ENCODE measurements around the gene ANXA11. TPM values are rescaled to one million over a fixed set of nuclear protein-coding genes. Genes with fewer than 3 reads are reported as not detected.

The ANXA11 gene
- total and polyA plus RNA-seq, 2 experiments from 2014 or later = 42.3 to 70.0 TPM

GRCh38 chr10:80160361-80161320 is 44.7 kb downstream of the ANXA11 start (continued):
- TF ChIP-seq ZNF462 (CRISPR knock-in tag; IDR thresholded peaks at IDR 0.05) (no peak), CREB1 (CRISPR knock-in tag; IDR thresholded peaks at IDR 0.05; ENCODE audit: low read depth) (no peak), STAT1 (IDR thresholded peaks at IDR 0.05; ENCODE audit: unreplicated experiment) (no peak), CTCF (conservative IDR thresholded peaks at IDR 0.05; ENCODE audit: low read depth in 2 of 2) (no peak)

Data from GM23338 (cell line).